DMS153 treated with DMSO at 0.1 percent for 48 hours (cell line): Measurements from ENCODE around the gene RMI2.

Source experiments
- DNase-seq: peaks from one replicate; lab custom pipeline; 2025; ENCODE audit not compliant: unreplicated experiment; lab: John Stamatoyannopoulos, UW

The RMI2 gene

GRCh38 chr16:11396241-11397048 is 51.2 kb downstream of the RMI2 start:
- peak; percentile 26 for DNase-seq

- no peak for DNase-seq
Measured at GRCh38 chr16:11398136-11398535, 52.9 kb downstream of the RMI2 start.

- no peak for DNase-seq
Measured at GRCh38 chr16:11398851-11399250, 53.6 kb downstream of the RMI2 start.

- DNase-seq = no peak
Measured at GRCh38 chr16:11399261-11399831, 54.1 kb downstream of the RMI2 start.

GRCh38 chr16:11400076-11400475 is 54.8 kb downstream of the RMI2 start:
- DNase-seq = no peak
